Mesenteric fat pad (tissue), 1 donor: ENCODE data around the gene SFN. TPM values are rescaled to one million over a fixed set of nuclear protein-coding genes. Genes with fewer than 3 reads are reported as not detected.
A peak's percentile ranks its signal among the peaks of the same experiment; 100 is the strongest.
"Not testable (repeated sequence)": the region's sequence is repeated elsewhere in the genome, so short reads cannot be mapped to it uniquely, and the experiment has no call there.

Experiments
- DNase-seq: peaks from one replicate; pipeline ENCODE4 v3.0.0-alpha.2; 2020; ENCODE audit warnings: low spot score
- total RNA-seq: library from RNA; stranded (reverse); fragmentation: NEBNext Ultra II Directional; extraction: Animal tissue kit (Norgen Biotek cat#: 25700); gene quantifications from one replicate; pipeline ENCODE4 v1.2.1, GENCODE V29; 2021
- donor health status: DM: yes; HTN: yes; CAD: no.

The SFN gene
- total RNA-seq, 1 donor from 2014 or later, result 1.3 TPM

- DNase-seq, result no peak
These were observed 1.0 kb upstream of the SFN start for GRCh38 chr1:26861889-26862378.

DNA sequence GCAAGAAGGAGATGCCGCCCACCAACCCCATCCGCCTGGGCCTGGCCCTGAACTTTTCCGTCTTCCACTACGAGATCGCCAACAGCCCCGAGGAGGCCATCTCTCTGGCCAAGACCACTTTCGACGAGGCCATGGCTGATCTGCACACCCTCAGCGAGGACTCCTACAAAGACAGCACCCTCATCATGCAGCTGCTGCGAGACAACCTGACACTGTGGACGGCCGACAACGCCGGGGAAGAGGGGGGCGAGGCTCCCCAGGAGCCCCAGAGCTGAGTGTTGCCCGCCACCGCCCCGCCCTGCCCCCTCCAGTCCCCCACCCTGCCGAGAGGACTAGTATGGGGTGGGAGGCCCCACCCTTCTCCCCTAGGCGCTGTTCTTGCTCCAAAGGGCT lies 732 bp downstream of the SFN start:
- DNase-seq, result no peak

DNA sequence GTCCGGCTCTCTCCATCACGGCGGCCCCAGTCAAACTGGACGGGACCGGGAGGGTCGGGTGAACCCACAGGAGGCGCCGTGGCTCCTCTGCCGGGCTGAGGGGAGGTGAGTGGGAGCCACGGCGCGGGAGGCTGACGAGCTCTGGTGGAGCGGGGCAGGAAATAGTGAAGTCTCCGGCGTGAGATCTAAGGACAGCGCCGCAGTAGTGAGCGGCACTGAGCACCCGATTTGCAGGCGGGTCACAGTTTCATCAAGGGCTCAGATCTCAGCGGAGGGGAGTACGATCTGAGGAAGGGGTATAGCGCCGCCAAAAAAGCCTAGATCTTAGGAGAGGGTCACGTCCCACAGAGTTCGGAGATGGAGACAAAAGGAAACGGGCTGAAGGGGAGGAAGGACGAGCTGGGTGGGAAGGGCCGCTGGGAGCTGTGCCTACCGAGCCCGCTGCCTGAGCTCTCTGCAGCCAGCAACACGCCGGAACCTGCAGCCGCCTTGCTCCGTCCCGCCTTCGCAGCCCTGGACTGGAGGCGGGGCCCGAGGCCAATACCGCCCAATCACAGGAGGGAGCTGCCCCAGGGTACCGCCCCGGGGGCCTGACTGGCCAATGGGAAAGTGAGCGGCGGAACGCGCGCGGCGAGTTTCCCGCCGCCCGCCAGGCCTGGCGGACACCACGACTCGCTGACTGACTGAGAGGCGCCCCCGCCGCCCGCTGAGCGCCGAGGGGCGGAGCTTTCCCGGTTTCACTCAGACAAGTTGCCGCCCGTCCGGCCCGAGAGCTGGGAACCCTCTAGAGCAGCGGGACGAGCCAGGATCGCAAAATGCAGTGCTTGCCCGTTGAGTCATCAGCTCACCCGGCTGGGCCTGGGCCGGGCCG lies 1.9 kb downstream of the SFN start:
- peak; percentile 99 for DNase-seq

- not testable (repeated sequence) for DNase-seq
These were observed 10.1 kb downstream of the SFN start for GRCh38 chr1:26873097-26873496.

DNA sequence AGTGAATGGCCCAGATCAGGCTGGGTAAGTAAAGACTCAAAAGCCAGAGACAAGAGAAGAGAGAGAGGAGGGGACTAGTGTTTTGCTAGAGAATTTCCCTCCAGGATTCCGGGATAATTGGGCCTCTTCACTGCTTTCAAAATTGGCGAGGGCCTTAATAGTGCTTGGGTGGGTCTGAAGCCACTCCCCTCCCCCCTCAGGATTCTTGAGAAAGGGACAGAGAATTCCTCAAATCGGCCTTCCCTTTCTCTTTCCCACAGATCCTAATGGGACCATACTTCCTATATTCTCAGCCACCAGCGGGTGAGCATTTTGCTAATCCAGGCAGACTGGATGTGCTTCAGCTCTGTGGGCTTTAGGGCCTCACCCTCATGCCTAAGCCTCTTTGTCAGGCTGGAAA lies 11.9 kb downstream of the SFN start:
- no peak for DNase-seq

- no peak for DNase-seq
These were observed 14.4 kb downstream of the SFN start for GRCh38 chr1:26877326-26877725.

DNA sequence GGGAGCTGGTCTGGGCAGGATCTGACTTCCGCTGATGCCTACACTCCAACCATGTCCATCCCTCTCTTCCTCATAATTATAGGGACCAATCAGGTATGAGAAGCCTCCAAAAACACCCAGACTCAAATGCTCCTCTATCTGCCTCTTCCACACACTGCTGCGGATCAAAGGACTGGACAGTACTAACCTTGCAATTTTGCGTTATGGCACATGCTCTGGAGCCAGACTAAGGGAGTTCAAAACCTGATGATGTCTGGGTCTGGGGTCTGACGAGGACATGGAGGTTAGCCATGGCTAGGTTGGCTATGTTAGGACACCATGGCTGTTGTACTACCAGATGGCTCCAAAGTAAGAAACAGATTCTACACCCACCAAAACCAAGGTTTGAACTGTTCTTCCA lies 16.8 kb downstream of the SFN start:
- DNase-seq, result no peak

- not testable (repeated sequence) for DNase-seq
These were observed 18.7 kb downstream of the SFN start for GRCh38 chr1:26881611-26882010.

- no peak for DNase-seq
These were observed 19.9 kb downstream of the SFN start for GRCh38 chr1:26882696-26883463.

GRCh38 chr1:26887125-26887524 lies 24.2 kb downstream of the SFN start:
- DNase-seq, result no peak

DNA sequence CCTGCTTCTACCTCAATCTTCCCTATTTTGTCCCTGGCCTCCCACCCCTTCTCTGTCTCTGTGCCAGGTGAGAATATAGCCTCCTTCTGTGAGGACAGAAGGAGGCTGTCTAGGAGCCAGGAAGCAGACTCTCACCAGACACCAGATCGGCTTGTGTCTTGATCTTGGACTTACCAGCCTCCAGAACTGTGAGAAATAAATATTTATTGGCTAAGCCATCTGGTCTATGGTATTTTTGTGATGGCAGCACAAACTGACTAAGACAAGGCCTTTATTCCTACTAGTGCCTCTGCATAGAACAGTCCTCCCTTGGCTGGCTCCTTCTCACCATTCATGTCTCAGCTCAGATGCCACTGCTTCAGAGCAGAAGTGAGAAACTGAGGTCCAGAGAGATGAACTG lies 25.3 kb downstream of the SFN start:
- DNase-seq, result no peak

- DNase-seq, result peak; percentile 91
These were observed 26.9 kb downstream of the SFN start, which contains the start of gene GPN2 for GRCh38 chr1:26889551-26890466. Gene GPN2, minus strand, starts transcription at chr1:26890283. Its CDS starts 187 bp downstream, at chr1:26890096.

DNA sequence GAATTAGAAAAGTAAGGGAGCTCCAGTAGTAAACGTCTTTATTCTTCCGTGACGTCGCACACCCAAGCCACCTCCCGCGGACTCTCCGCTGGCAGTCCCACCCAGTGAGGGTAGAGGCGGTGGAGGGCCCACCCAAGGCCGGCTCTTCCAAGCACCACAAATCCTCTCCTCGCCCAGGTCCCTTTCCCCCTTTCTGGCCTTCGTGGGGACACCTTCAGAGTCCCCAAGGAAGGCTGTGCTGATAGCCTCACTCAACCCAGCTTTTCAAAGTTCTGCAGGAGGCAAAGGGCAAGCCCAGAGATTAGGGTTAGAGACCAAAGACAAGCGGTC lies 27.5 kb downstream of the SFN start:
- DNase-seq, result no peak

DNA sequence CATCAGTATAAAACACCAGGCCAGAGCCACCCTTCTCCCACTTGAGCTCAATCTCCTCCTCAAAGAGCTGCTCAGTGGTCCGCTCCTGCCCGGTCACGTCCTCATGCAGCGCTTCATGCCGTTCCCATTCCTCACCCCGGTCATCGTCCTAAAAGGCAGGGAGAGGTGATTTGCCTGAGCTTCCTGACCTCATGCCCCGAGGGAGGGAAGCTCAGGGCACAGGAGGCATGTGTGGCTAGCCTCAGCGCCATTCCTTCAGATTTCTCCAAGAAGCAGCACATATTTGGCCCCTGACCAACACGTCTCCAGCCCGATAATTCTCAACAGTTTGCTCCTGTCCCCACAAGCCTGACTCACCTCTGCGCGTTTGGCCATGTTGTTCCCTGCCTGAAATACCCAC lies 31.3 kb downstream of the SFN start:
- no peak for DNase-seq

- DNase-seq, result no peak
These were observed 34.4 kb downstream of the SFN start for GRCh38 chr1:26897351-26897750.

DNA sequence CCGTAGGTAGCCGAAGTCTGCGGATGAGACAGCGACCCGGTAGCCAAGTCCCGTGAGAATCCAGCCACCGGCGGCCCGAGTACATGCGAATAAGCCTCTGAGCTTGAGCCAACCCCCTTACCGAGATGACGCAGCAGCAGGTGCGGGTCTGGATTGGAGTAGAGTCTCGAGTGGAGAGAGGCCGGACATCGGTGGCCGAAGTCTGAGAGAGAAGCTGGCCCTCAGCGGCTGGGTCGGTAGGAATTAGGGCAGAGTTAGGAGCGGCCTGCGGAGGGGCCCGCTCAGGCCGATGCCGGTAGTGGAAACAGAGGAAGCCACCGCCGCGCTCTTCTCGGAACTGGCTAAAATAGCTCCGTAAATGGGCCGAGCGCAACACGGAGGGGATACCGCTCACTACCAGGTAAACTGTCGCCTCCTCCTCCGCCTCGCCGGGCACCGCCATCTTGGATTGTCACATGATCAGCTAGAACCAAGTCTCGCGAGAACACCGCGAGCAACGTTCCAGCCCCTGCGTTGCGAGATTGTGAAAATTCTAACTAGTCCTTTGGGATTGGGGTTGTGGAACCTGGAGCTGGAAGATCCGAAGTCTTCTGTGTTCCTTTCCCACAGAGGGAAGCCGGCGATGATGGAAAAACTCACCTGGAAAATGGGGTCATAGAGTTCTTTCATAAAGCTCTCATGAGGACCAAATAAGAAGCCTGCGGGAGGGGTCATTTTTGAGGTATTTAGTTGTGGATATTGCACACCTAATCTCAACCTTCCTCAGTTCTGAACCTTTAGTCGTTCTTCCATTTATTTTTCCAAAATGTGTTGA lies 37.3 kb downstream of the SFN start, which contains the start of gene GPATCH3:
GPATCH3 (minus strand) TSS at position 467 of the 814 bp plus-strand sequence; CDS start at position 442, 25 bp downstream.
- DNase-seq, result peak; percentile 96

- no peak for DNase-seq
These were observed 38.0 kb downstream of the SFN start for GRCh38 chr1:26900815-26901511.

- DNase-seq, result no peak
These were observed 44.3 kb downstream of the SFN start for GRCh38 chr1:26907071-26907917.

- DNase-seq, result no peak
These were observed 47.0 kb downstream of the SFN start for GRCh38 chr1:26909951-26910342.
